OCI-LY7 (cell line): Measurements from ENCODE around the gene E2F2. TPM values are rescaled to one million over a fixed set of nuclear protein-coding genes. Genes with fewer than 3 reads are reported as not detected.
A peak's percentile ranks its signal among the peaks of the same experiment; 100 is the strongest.

ENCODE experiments used
- BruUV-seq: library from RNA; stranded (reverse); fragments of 400-500 nt; replicated peaks from 2 replicates; lab custom pipeline; 2021; lab: Mats Ljungman, UMichigan
- CTCF ChIA-PET: fragments of 300-600 bp; sonication (Branson Sonifier 250); formaldehyde crosslinking; loops from one replicate; lab custom pipeline; 2022; ENCODE audit warnings: antibody characterized with exemption; ENCODE audit not compliant: unreplicated experiment; lab: Charles Lee
- POLR2A ChIA-PET: fragments of 300-600 bp; sonication (Branson Sonifier 250); formaldehyde crosslinking; loops from one replicate; lab custom pipeline; 2022; ENCODE audit warnings: antibody characterized with exemption; lab: Charles Lee
- DNase-seq: peaks from one replicate; pipeline ENCODE4 v3.0.0-alpha.2; 2015; ENCODE audit warnings: low spot score
- H2AFZ ChIP-seq: fragments of 200-600 bp; sonication (generic), shearing (Covaris generic); 2 replicates; pipeline ENCODE4 v1.6.1; 2014; ENCODE audit warnings: mild to moderate bottlenecking, antibody characterized with exemption, low read length, moderate library complexity
- H3K27ac ChIP-seq: fragments of 200-600 bp; sonication (generic); 2 replicates; pipeline ENCODE4 v1.5.1; 2014; ENCODE audit warnings: mixed run types, low read depth, mild to moderate bottlenecking, moderate library complexity, low read length, inconsistent platforms; ENCODE audit not compliant: poor library complexity, severe bottlenecking
- H3K36me3 ChIP-seq: fragments of 200-600 bp; sonication (generic); 2 replicates; pipeline ENCODE4 v1.6.1; 2014; ENCODE audit warnings: mild to moderate bottlenecking, antibody characterized with exemption, low read length, moderate library complexity, mixed read lengths; ENCODE audit not compliant: insufficient read depth
- H3K4me1 ChIP-seq: fragments of 200-600 bp; sonication (generic); 2 replicates; pipeline ENCODE4 v1.5.1; 2014; ENCODE audit warnings: mild to moderate bottlenecking, low read length; ENCODE audit not compliant: insufficient read depth, poor library complexity, severe bottlenecking
- H3K4me2 ChIP-seq: fragments of 200-600 bp; sonication (generic); 2 replicates; pipeline ENCODE4 v1.6.1; 2014; ENCODE audit warnings: mild to moderate bottlenecking, low read length
- H3K4me3 ChIP-seq: fragments of 200-600 bp; sonication (generic); 2 replicates; pipeline ENCODE4 v1.5.1; 2014; ENCODE audit warnings: mild to moderate bottlenecking, low read depth, low read length; ENCODE audit not compliant: poor library complexity, severe bottlenecking
- H3K79me2 ChIP-seq: fragments of 200-600 bp; sonication (generic); 2 replicates; pipeline ENCODE4 v1.6.1; 2016; ENCODE audit warnings: low read depth, mild to moderate bottlenecking, low read length, moderate library complexity, mixed read lengths; ENCODE audit not compliant: insufficient read depth
- H3K9me2 ChIP-seq: fragments of 200-600 bp; sonication (generic); 2 replicates; pipeline ENCODE4 v1.6.1; 2016; ENCODE audit warnings: mild to moderate bottlenecking, low read length, mixed read lengths; ENCODE audit not compliant: insufficient read depth
- H3K9me3 ChIP-seq: fragments of 200-600 bp; sonication (generic); 2 replicates; pipeline ENCODE4 v1.6.1; 2014; ENCODE audit warnings: mild to moderate bottlenecking, mixed run types, low read length, mixed read lengths
- H4K20me1 ChIP-seq: fragments of 200-600 bp; sonication (generic); 2 replicates; pipeline ENCODE4 v1.6.1; 2014; ENCODE audit warnings: mild to moderate bottlenecking, antibody characterized with exemption, low read length, moderate library complexity, mixed read lengths; ENCODE audit not compliant: insufficient read depth
- CTCF ChIP-seq: fragments of 200-600 bp; sonication (generic); conservative IDR thresholded peaks from 2 replicates; pipeline ENCODE4 v1.5.1; 2014; ENCODE audit warnings: mild to moderate bottlenecking, antibody characterized with exemption, low read length, moderate library complexity, mixed read lengths
- EZH2phosphoT487 ChIP-seq: fragments of 200-600 bp; sonication (generic); IDR thresholded peaks from 2 replicates; pipeline ENCODE4 v1.6.1; 2018; ENCODE audit warnings: low read depth, borderline replicate concordance, mild to moderate bottlenecking, mixed run types, antibody characterized with exemption, low read length, moderate library complexity, mixed read lengths
- intact Hi-C: fragments of 100-400 bp; cut with micrococcal nuclease; formaldehyde crosslinking; loops from one replicate; pipeline ENCODE4 v1.10.0; 2022; ENCODE audit not compliant: unreplicated experiment
- total RNA-seq, 2 experiments: library from RNA; depleted of rRNA in 1 of 2; stranded (reverse); fragments of >200 nt in 1 of 2; shearing (Covaris generic) in 1 of 2; gene quantifications; 2 replicates each; pipeline ENCODE4 v1.2.3, GENCODE V29; 2014 to 2022

E2F2 gene
- total RNA-seq, 2 experiments from 2014 or later = 203 to 212 TPM

GRCh38 chr1:23546897-23547584, 16.0 kb upstream of the E2F2 start:
- no peaks in the 10 kb centered on the region for H4K20me1 ChIP-seq
- no peak for DNase-seq

GRCh38 chr1:23545851-23546250, 14.8 kb upstream of the E2F2 start:
- H3K27ac ChIP-seq = peak overlapping the region; percentile 63
- no peak overlapping the region; the same call in 1 of the 2 replicates for H2AFZ ChIP-seq
- ChIA-PET POLR2A (interaction anchor here (1.0 to 2.8 kb wide), 12 partner anchors 9 to 121 kb away, joined by 3 to 17 read pairs (median 6); no protein-coding TSS in a partner anchor), CTCF (interaction anchor here (0.6 to 3.6 kb wide), 6 partner anchors 8 to 178 kb away, joined by 3 to 35 read pairs (median 4); no protein-coding TSS in a partner anchor)
- TF ChIP-seq CTCF (no peak), EZH2phosphoT487 (no peak)
- no TSS peak for BruUV-seq
- H3K4me1 ChIP-seq = peaks cover 77% of the 10 kb centered on the region
- no peaks in the 10 kb centered on the region for H3K79me2 ChIP-seq
- no peaks in the 10 kb centered on the region for H3K9me2 ChIP-seq
- intact Hi-C loops = loop anchor here (2.0 kb wide), 1 partner anchor 205 kb away; no protein-coding TSS in a partner anchor
- H3K4me3 ChIP-seq = no peak overlapping the region
- no peaks in the 10 kb centered on the region for H3K36me3 ChIP-seq
- H3K9me3 ChIP-seq = no peaks in the 10 kb centered on the region
- H4K20me1 ChIP-seq = no peaks in the 10 kb centered on the region
- no peak for DNase-seq
- H3K4me2 ChIP-seq = peak overlapping the region; percentile 52; the same call in 1 of the 2 replicates

More at GRCh38 chr1:23546897-23547584, 16.0 kb upstream of the E2F2 start:
- TF ChIP-seq EZH2phosphoT487 (no peak), CTCF (no peak)
- Histone ChIP-seq H3K4me1 (peaks cover 89% of the 10 kb centered on the region), H3K4me2 (peak overlapping the region; percentile 10), H3K4me3 (no peak overlapping the region), H3K9me3 (no peaks in the 10 kb centered on the region), H2AFZ (peak overlapping the region; percentile 33; the same call in 1 of the 2 replicates), H3K9me2 (no peaks in the 10 kb centered on the region), H3K79me2 (no peaks in the 10 kb centered on the region), H3K27ac (peak overlapping the region; percentile 40), H3K36me3 (no peaks in the 10 kb centered on the region)
- intact Hi-C loops = no loop called here
- CTCF ChIA-PET = interaction anchor here (0.9 to 3.6 kb wide), 4 partner anchors 48 to 118 kb away, joined by 3 to 35 read pairs (median 3); no protein-coding TSS in a partner anchor
- POLR2A ChIA-PET = interaction anchor here (0.7 to 2.6 kb wide), 8 partner anchors 8 to 74 kb away, joined by 3 to 10 read pairs (median 6); no protein-coding TSS in a partner anchor
- no TSS peak for BruUV-seq
